H1 (cell line): Measurements from ENCODE around the gene PRPF6. TPM values are rescaled to one million over a fixed set of nuclear protein-coding genes. Genes with fewer than 3 reads are reported as not detected.

Experiments used
- CHD2 ChIP-seq: IDR thresholded peaks from 2 replicates; pipeline ENCODE4 v1.6.1; 2012; ENCODE audit warnings: low read length, improper control_type of control experiment
- KDM1A ChIP-seq: fragments of 200-600, 300-600 bp; sonication (generic); IDR thresholded peaks from 2 replicates; pipeline ENCODE4 v1.7.1; 2016; ENCODE audit warnings: mild to moderate bottlenecking, low read length, borderline replicate concordance
- KDM4A ChIP-seq: IDR thresholded peaks from one replicate; pipeline ENCODE4 v1.7.1; 2012; ENCODE audit warnings: low read depth, mild to moderate bottlenecking, moderate library complexity, low read length, inconsistent platforms; ENCODE audit not compliant: severe bottlenecking
- SIN3A ChIP-seq, 2 experiments: IDR thresholded peaks in 1 of 2; conservative IDR thresholded peaks in 1 of 2; 2 replicates each; pipeline ENCODE4 v1.6.1; 2011 to 2012; ENCODE audit warnings: low read length in 2 of 2, improper control_type of control experiment in 1 of 2, low read depth in 1 of 2, mild to moderate bottlenecking in 1 of 2
- polyA plus RNA-seq, 7 experiments: library from polyadenylated mRNA; depleted of rRNA in 3 of 7; stranded (reverse) in 5 of 7; unstranded in 2 of 7; fragments of >200 nt in 5 of 7; fragments of 200-250 nt in 2 of 7; gene quantifications; 1 replicate in 5 of 7; 2 replicates in 1 of 7; 4 replicates in 1 of 7; pipeline versions ENCODE4 v1.2.1 to v1.2.3, GENCODE V29; 2011 to 2013; ENCODE audit warnings: missing spikeins in 2 of 7, mixed read lengths in 2 of 7
- total RNA-seq: library from RNA; stranded (reverse); fragmentation: NEBNext Ultra II Directional; extraction: Animal tissue kit (Norgen Biotek cat#: 25700); gene quantifications from 2 replicates; pipeline ENCODE4 v1.2.1, GENCODE V29; 2021

Gene PRPF6
- total and polyA plus RNA-seq, 2 of the 8 experiments (the other 6 are each of a cell fraction or from before 2014, with no cell fraction given), result 27.9 to 76.9 TPM

DNA sequence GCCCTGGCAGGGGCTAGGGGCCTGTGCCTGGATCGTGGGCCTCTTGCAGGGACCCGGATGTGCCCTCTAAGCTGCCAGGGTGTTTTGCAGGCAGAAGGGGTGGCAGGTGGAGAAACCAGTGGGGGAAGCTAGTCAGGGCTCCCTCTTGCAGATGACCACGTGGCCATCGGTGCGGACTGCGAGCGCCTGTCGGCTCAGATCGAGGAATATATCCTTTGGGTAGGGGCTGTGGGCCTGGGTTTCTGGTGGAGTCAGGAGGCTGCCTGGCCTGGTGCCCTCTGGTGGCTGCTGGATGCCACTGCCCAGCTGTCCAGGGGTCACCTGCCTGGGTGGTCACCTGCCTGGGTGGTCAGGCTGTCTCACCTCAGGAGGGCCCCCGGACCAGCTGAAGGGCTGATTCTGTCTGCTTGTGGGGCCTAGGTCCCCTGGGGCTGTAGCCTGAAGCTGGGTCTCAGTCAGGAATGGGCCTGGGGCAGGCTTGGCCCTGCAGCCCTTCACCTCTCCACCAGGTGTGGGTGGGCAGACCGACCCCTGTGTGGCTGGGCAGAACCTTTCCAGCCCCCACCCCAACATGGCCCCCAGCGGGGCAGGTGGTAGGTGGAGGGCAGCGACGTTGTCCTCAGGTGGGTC lies 88.8 kb downstream of the PRPF6 start (continued):
- TF ChIP-seq KDM1A (no peak), KDM4A (no peak), CHD2 (peak; percentile 18; the same call in 1 of the 2 replicates), SIN3A (conservative IDR thresholded peaks at IDR 0.05 in 1 of 2, IDR thresholded peaks at IDR 0.05 in 1 of 2; ENCODE audit: low read depth in 1 of 2, low read length in 2 of 2) (0 out of 4 replicates have a peak, but pooled peaks of 1 of the 2 experiments have one; percentile 26)
- TF ChIP-seq, all 59 proteins: peak for 17
